ENCODE results near the gene GMPPA. TPM values are rescaled to one million over a fixed set of nuclear protein-coding genes. Genes with fewer than 3 reads are reported as not detected.

GMPPA gene
- total RNA-seq, 1 donor from 2014 or later: 30.2 TPM

DNA sequence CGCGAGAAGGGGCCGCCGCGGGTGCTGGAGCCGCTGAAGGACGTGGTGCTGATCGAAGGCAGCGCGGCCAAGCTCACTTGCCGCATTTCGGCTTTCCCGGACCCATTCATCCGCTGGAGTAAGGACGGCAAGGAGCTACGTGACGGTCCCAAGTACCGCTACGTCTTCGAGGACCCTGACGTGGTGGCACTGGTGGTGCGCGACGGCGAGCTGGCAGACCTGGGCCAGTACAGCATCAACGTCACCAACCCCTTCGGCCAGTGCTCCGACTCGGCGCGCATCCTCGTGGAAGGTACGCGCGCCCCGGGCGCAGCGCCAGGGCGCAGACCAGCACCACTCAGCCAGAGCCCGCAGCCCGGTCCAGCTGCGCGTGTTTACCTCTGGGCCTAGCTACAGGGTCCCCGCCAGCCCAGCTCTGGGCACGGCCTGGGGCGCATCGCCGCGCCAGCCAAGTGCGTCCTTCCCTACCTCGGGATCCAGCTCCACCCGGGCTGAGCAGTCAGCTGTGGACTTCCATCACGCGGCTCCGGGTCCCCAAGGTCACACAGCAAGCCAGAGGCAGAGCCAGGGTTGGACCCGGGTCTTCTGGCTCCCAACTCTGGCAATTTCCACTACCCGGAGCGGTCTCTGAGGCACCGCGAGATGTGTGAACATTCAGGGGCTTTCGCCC lies 1.7 kb upstream of the GMPPA start:
- TF ChIP-seq, protein P1, sequence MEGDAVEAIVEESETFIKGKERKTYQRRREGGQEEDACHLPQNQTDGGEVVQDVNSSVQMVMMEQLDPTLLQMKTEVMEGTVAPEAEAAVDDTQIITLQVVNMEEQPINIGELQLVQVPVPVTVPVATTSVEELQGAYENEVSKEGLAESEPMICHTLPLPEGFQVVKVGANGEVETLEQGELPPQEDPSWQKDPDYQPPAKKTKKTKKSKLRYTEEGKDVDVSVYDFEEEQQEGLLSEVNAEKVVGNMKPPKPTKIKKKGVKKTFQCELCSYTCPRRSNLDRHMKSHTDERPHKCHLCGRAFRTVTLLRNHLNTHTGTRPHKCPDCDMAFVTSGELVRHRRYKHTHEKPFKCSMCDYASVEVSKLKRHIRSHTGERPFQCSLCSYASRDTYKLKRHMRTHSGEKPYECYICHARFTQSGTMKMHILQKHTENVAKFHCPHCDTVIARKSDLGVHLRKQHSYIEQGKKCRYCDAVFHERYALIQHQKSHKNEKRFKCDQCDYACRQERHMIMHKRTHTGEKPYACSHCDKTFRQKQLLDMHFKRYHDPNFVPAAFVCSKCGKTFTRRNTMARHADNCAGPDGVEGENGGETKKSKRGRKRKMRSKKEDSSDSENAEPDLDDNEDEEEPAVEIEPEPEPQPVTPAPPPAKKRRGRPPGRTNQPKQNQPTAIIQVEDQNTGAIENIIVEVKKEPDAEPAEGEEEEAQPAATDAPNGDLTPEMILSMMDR (IDR thresholded peaks at IDR 0.05; ENCODE audit: unreplicated experiment): no peak

GRCh38 chr2:219497495-219498279 lies 1.0 kb upstream of the GMPPA start:
- peaks cover 28% of the 10 kb centered on the region for H3K27me3 Mint-ChIP-seq (ENCODE audit: unreplicated experiment)
- H3K9me3 Mint-ChIP-seq (ENCODE audit: unreplicated experiment): no peaks in the 10 kb centered on the region
- H3K4me1 Mint-ChIP-seq (ENCODE audit: unreplicated experiment): peaks cover 43% of the 10 kb centered on the region
- TF ChIP-seq, protein P1 (IDR thresholded peaks at IDR 0.05; ENCODE audit: unreplicated experiment): no peak
- peak overlapping the region; percentile 92 for H3K4me3 Mint-ChIP-seq (ENCODE audit: unreplicated experiment)
- peaks cover 4% of the 10 kb centered on the region for H3K36me3 Mint-ChIP-seq (ENCODE audit: low read depth, unreplicated experiment)
- peak overlapping the region; percentile 48 for H3K27ac Mint-ChIP-seq (ENCODE audit: unreplicated experiment)
- peak; percentile 65 for DNase-seq (ENCODE audit: low spot score)

More for the DNA sequence above, 1.7 kb upstream of the GMPPA start:
- no peak for DNase-seq (ENCODE audit: low spot score)
- Mint-ChIP-seq H3K4me1 (ENCODE audit: unreplicated experiment) (peaks cover 36% of the 10 kb centered on the region), H3K27ac (ENCODE audit: unreplicated experiment) (no peak overlapping the region), H3K4me3 (ENCODE audit: unreplicated experiment) (peak overlapping the region; percentile 65), H3K9me3 (ENCODE audit: unreplicated experiment) (no peaks in the 10 kb centered on the region), H3K27me3 (ENCODE audit: unreplicated experiment) (peaks cover 30% of the 10 kb centered on the region), H3K36me3 (ENCODE audit: low read depth, unreplicated experiment) (peaks cover 4% of the 10 kb centered on the region)

- Mint-ChIP-seq H3K27ac (ENCODE audit: unreplicated experiment) (peak overlapping the region; percentile 22), H3K4me3 (ENCODE audit: unreplicated experiment) (peak overlapping the region; percentile 92), H3K4me1 (ENCODE audit: unreplicated experiment) (peaks cover 50% of the 10 kb centered on the region), H3K9me3 (ENCODE audit: unreplicated experiment) (no peaks in the 10 kb centered on the region), H3K27me3 (ENCODE audit: unreplicated experiment) (peaks cover 24% of the 10 kb centered on the region), H3K36me3 (ENCODE audit: low read depth, unreplicated experiment) (peaks cover 10% of the 10 kb centered on the region)
- TF ChIP-seq, protein P1 (IDR thresholded peaks at IDR 0.05; ENCODE audit: unreplicated experiment): no peak
- no peak for DNase-seq (ENCODE audit: low spot score)
Observed at GRCh38 chr2:219499058-219499307, 292 bp downstream of the GMPPA start.

GRCh38 chr2:219499555-219499954 lies 864 bp downstream of the GMPPA start:
- DNase-seq (ENCODE audit: low spot score): no peak
- Mint-ChIP-seq H3K36me3 (ENCODE audit: low read depth, unreplicated experiment) (peaks cover 11% of the 10 kb centered on the region), H3K27ac (ENCODE audit: unreplicated experiment) (peak overlapping the region; percentile 22), H3K27me3 (ENCODE audit: unreplicated experiment) (peaks cover 24% of the 10 kb centered on the region), H3K4me1 (ENCODE audit: unreplicated experiment) (peaks cover 50% of the 10 kb centered on the region), H3K9me3 (ENCODE audit: unreplicated experiment) (no peaks in the 10 kb centered on the region), H3K4me3 (ENCODE audit: unreplicated experiment) (peak overlapping the region; percentile 92)
- TF ChIP-seq, protein P1 (IDR thresholded peaks at IDR 0.05; ENCODE audit: unreplicated experiment): no peak

GRCh38 chr2:219500135-219500534 lies 1.4 kb downstream of the GMPPA start:
- TF ChIP-seq, protein P1 (IDR thresholded peaks at IDR 0.05; ENCODE audit: unreplicated experiment): no peak
- DNase-seq (ENCODE audit: low spot score): no peak
- Mint-ChIP-seq H3K36me3 (ENCODE audit: low read depth, unreplicated experiment) (peaks cover 14% of the 10 kb centered on the region), H3K27ac (ENCODE audit: unreplicated experiment) (no peak overlapping the region), H3K4me3 (ENCODE audit: unreplicated experiment) (peak overlapping the region; percentile 16), H3K27me3 (ENCODE audit: unreplicated experiment) (peaks cover 23% of the 10 kb centered on the region), H3K4me1 (ENCODE audit: unreplicated experiment) (peaks cover 50% of the 10 kb centered on the region), H3K9me3 (ENCODE audit: unreplicated experiment) (no peaks in the 10 kb centered on the region)
